Caki2 (cell line): ENCODE measurements around the gene NOTCH1. TPM values are rescaled to one million over a fixed set of nuclear protein-coding genes. Genes with fewer than 3 reads are reported as not detected.
A peak's percentile ranks its signal among the peaks of the same experiment; 100 is the strongest.

Experiments used
- DNase-seq: peaks from one replicate; pipeline ENCODE4 v3.0.0-alpha.2; 2015; ENCODE audit warnings: low read depth
- in situ Hi-C: cut with HindIII; loops from 2 replicates; pipeline ENCODE4 v1.10.0; 2016; ENCODE audit warnings: low sequenced_read_pairs, low pct_unique_long_range_greater_than_20kb, mixed read lengths
- total RNA-seq: library from RNA; depleted of rRNA; stranded (reverse); fragments of >200 nt; shearing (Covaris generic); gene quantifications from 2 replicates; pipeline ENCODE4 v1.2.3, GENCODE V29; 2014; ENCODE audit warnings: low replicate concordance

The NOTCH1 gene
- total RNA-seq, 1 experiment from 2014 or later, result 7.9 TPM

- DNase-seq, result no peak
- in situ Hi-C loops, result no loop called here
Observed at GRCh38 chr9:136499935-136500910, 45.6 kb downstream of the NOTCH1 start.

- in situ Hi-C loops, result no loop called here
- DNase-seq, result no peak
Observed at GRCh38 chr9:136499071-136499934, 46.5 kb downstream of the NOTCH1 start.

- in situ Hi-C loops, result no loop called here
- DNase-seq, result no peak
Observed at GRCh38 chr9:136497916-136498695, 47.7 kb downstream of the NOTCH1 start.

GRCh38 chr9:136496801-136497620 is 48.8 kb downstream of the NOTCH1 start:
- in situ Hi-C loops, result no loop called here
- DNase-seq, result no peak

- DNase-seq, result no peak
- in situ Hi-C loops, result no loop called here
Observed at GRCh38 chr9:136496181-136496580, 49.7 kb downstream of the NOTCH1 start.

GRCh38 chr9:136495238-136495800 is 50.5 kb downstream of the NOTCH1 start:
- no peak for DNase-seq
- in situ Hi-C loops, result no loop called here

GRCh38 chr9:136494531-136495215 is 51.2 kb downstream of the NOTCH1 start:
- in situ Hi-C loops, result no loop called here
- no peak for DNase-seq

GRCh38 chr9:136494012-136494411 is 51.8 kb downstream of the NOTCH1 start:
- in situ Hi-C loops, result no loop called here
- no peak for DNase-seq

GRCh38 chr9:136493567-136493971 is 52.3 kb downstream of the NOTCH1 start:
- no peak for DNase-seq
- in situ Hi-C loops, result no loop called here

- DNase-seq, result no peak
- in situ Hi-C loops, result no loop called here
Observed at GRCh38 chr9:136492978-136493522, 52.8 kb downstream of the NOTCH1 start.

- DNase-seq, result no peak
- in situ Hi-C loops, result loop anchor here (10.0 kb wide), 1 partner anchor 65 kb away; no protein-coding TSS in a partner anchor
Observed at GRCh38 chr9:136489731-136490130, 56.1 kb downstream of the NOTCH1 start.

- in situ Hi-C loops, result loop anchor here (10.0 kb wide), 1 partner anchor 66 kb away; no protein-coding TSS in a partner anchor
- peak; percentile 52 for DNase-seq
Observed at GRCh38 chr9:136488247-136489214, 57.3 kb downstream of the NOTCH1 start.

GRCh38 chr9:136487672-136488071 is 58.2 kb downstream of the NOTCH1 start:
- in situ Hi-C loops, result loop anchor here (10.0 kb wide), 1 partner anchor 67 kb away; no protein-coding TSS in a partner anchor
- DNase-seq, result no peak

- in situ Hi-C loops, result loop anchor here (10.0 kb wide), 1 partner anchor 68 kb away; no protein-coding TSS in a partner anchor
- DNase-seq, result no peak
Observed at GRCh38 chr9:136486823-136487620, 58.8 kb downstream of the NOTCH1 start.
